Heart left ventricle (tissue), 16 donors: ENCODE results near the gene CFAP73. TPM values are rescaled to one million over a fixed set of nuclear protein-coding genes. Genes with fewer than 3 reads are reported as not detected.
A peak's percentile ranks its signal among the peaks of the same experiment; 100 is the strongest.

ENCODE experiments used
- ATAC-seq, 4 donors: fragments of 200-7000 bp; cut with Tn5 transposase; one replicate each; pipeline ENCODE4 v1.9.1; 2020 to 2022; ENCODE audit warnings: moderate library complexity in 4 of 4, mild to moderate bottlenecking in 3 of 4, moderate number of reproducible peaks in 1 of 4
- DNase-seq, 5 donors: peaks; one replicate each; pipeline ENCODE4 v3.0.0-alpha.2; 2020
- H3K27ac ChIP-seq, 12 donors: fragments of 200-600 bp; sonication (generic) in 4 of 12; one replicate each; pipeline versions ENCODE4 v1.5.0 to v1.8.0; 2016 to 2022; ENCODE audit warnings: mild to moderate bottlenecking in 2 of 12
- H3K27me3 ChIP-seq, 9 donors: fragments of 200-600 bp; sonication (generic) in 2 of 9; one replicate each; pipeline versions ENCODE4 v1.5.1 to v1.8.0; 2016 to 2022; ENCODE audit warnings: mild to moderate bottlenecking in 3 of 9
- H3K36me3 ChIP-seq, 9 donors: fragments of 200-600 bp; sonication (generic) in 2 of 9; one replicate each; pipeline versions ENCODE4 v1.5.0 to v1.8.0; 2018 to 2022; ENCODE audit warnings: mild to moderate bottlenecking in 2 of 9
- H3K4me1 ChIP-seq, 12 donors: fragments of 200-600 bp; sonication (generic) in 4 of 12; one replicate each; pipeline versions ENCODE4 v1.5.0 to v1.8.0; 2016 to 2022; ENCODE audit warnings: mild to moderate bottlenecking in 3 of 12
- H3K4me3 ChIP-seq, 12 donors: fragments of 200-600 bp; sonication (generic) in 4 of 12; one replicate each; pipeline versions ENCODE4 v1.5.0 to v1.8.0; 2017 to 2022; ENCODE audit warnings: mild to moderate bottlenecking in 9 of 12, moderate library complexity in 4 of 12
- H3K9me3 ChIP-seq, 12 donors: fragments of 200-600 bp; sonication (generic) in 4 of 12; one replicate each; pipeline versions ENCODE4 v1.5.0 to v1.8.0; 2016 to 2022; ENCODE audit warnings: mild to moderate bottlenecking in 1 of 12
- POLR2A ChIP-seq, 2 donors: fragments of 450-650 bp; IDR thresholded peaks; one replicate each; pipeline ENCODE4 v1.6.1; 2017; ENCODE audit warnings: antibody characterized with exemption in 2 of 2, mild to moderate bottlenecking in 2 of 2, moderate library complexity in 2 of 2
- WGBS, 4 donors: extraction: QIAGEN DNeasy Blood & Tissue Kit in 2 of 4; methylation state at CpG; one replicate each; pipeline versions ENCODE4 v1.1.5 to v1.1.7; 2013 to 2018; 5-methylcytosine and 5-hydroxymethylcytosine counted together
- intact Hi-C, 10 donors: fragments of 100-400 bp; cut with DNase I; formaldehyde crosslinking; loops; one replicate each; pipeline versions ENCODE4 v1.11.1 to v1.14.2; 2022
- polyA plus RNA-seq, 2 donors: library from polyadenylated mRNA; stranded (reverse); fragments of 200-250 nt; gene quantifications; one replicate each; pipeline ENCODE4 v1.2.3, GENCODE V29; 2013
- total RNA-seq, 9 donors: library from RNA; depleted of rRNA in 2 of 9; stranded (reverse); fragments of >200 nt in 2 of 9; fragmentation: NEBNext Ultra II Directional in 3 of 9; extraction: Animal tissue kit (Norgen Biotek cat#: 25700) in 3 of 9; gene quantifications; one replicate each; pipeline versions ENCODE4 v1.1.0 to v1.2.4, GENCODE V29; 2016 to 2023
- TF ChIP-seq, protein P1 (sequence below), 12 donors: fragments of 200-600 bp; sonication (generic) in 4 of 12; IDR thresholded peaks; one replicate each; pipeline versions ENCODE4 v1.5.0 to v1.8.0; 2018 to 2022; ENCODE audit warnings: antibody characterized with exemption in 12 of 12, mild to moderate bottlenecking in 5 of 12
- donor health status: ischemic (EF 13 %, LVEDD 7.1; RV severe dilation, severe dysfunction).
- donor health status: healthy with polysubstance abuse.
- donor health status: DM: no; HTN: yes; CAD: no.
- donor health status: DM: no; HTN: no; CAD: no.
- donor health status: ischemic (EF 25% LVEDD 6.9; RV normal size, moderate dysfunction).
- donor health status: ischemic (EF 25% LVEDD 5.7; RV mildly dilated, moderate dysfunction).
- donor health status: healthy.
- donor health status: DM: yes; HTN: yes; CAD: no.
- donor health status: ischemic (EF 35%, LVEDD 5.7; RV mildly dilated, moderate dysfunction).
- donor health status: nonischemic (EF 11% LVEDD 7.7; RV severe dilation, severe dysfunction).
- donor health status: DM: yes; HTN: yes; CAD: no.
- donor health status: PGD.
- donor health status: ischemic (EF 29% LVEDD 5.4; RV normal size, mild dysfunction).
- donor health status: nonischemic (EF 23%, LVEDD 6.1; RV moderate dilation, normal function).

The CFAP73 gene
- total and polyA plus RNA-seq, 11 donors = 0.04 to 0.11 TPM; not detected in 9

DNA sequence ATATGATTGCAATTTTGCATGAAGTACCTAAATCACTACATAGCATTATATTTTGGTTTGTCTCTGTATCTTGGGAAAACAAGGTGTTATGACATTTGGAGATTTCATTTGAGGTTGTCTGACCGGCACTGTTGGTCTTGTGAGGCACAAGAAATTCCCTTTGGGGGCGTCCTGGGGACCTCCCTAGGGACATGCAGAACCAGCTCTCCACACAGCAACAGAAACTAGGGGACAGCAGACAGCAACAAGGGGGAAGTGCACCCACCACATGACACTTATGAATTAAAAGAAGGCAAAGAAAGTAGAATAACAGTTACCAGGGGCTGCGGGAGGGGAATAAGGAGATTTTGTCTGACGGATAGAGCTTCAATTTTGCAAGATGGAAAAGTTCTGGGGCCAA, 21.4 kb downstream of the CFAP73 start:
- H3K4me1 ChIP-seq = no peaks in the 10 kb centered on the region
- no peak for DNase-seq
- H3K4me3 ChIP-seq = no peak overlapping the region
- ATAC-seq = no peak
- H3K27ac ChIP-seq = no peak overlapping the region
- H3K27me3 ChIP-seq = no peaks in the 10 kb centered on the region
- peaks cover 3 to 99% (median 95%) of the 10 kb centered on the region in 9 donors for H3K36me3 ChIP-seq
- TF ChIP-seq, protein P1, sequence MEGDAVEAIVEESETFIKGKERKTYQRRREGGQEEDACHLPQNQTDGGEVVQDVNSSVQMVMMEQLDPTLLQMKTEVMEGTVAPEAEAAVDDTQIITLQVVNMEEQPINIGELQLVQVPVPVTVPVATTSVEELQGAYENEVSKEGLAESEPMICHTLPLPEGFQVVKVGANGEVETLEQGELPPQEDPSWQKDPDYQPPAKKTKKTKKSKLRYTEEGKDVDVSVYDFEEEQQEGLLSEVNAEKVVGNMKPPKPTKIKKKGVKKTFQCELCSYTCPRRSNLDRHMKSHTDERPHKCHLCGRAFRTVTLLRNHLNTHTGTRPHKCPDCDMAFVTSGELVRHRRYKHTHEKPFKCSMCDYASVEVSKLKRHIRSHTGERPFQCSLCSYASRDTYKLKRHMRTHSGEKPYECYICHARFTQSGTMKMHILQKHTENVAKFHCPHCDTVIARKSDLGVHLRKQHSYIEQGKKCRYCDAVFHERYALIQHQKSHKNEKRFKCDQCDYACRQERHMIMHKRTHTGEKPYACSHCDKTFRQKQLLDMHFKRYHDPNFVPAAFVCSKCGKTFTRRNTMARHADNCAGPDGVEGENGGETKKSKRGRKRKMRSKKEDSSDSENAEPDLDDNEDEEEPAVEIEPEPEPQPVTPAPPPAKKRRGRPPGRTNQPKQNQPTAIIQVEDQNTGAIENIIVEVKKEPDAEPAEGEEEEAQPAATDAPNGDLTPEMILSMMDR (IDR thresholded peaks at IDR 0.05) = no peak
- no peak for TF ChIP-seq POLR2A (IDR thresholded peaks at IDR 0.05)
- WGBS, 4 donors = 88 to 96% (median 93%) methylated on average over 4 of the region's 4 CpGs
- H3K9me3 ChIP-seq = no peaks in the 10 kb centered on the region
- intact Hi-C loops = loop anchor here in 2 of 10 donors (5.0 kb wide), 2 partner anchors 119 to 124 kb away; no protein-coding TSS in a partner anchor

DNA sequence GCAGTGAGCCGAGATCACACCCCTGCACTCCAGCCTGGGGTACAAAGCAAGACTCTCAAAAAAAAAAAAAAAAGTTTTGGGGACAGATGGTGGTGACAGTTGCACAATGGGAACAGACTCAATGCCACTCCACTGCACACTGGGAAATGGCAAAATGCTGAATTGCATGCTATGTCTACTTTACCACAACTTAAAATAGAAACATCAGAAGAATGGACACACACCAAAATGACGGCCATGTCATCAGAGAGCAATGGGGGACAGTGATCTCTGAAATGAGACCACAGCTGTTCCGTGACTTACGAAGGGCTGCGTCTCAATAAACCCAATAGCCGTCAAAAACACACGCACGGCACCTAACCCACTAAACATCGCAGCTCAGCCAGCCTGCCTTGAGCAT, 22.0 kb downstream of the CFAP73 start:
- peaks cover 3 to 99% (median 95%) of the 10 kb centered on the region in 9 donors for H3K36me3 ChIP-seq
- no peaks in the 10 kb centered on the region for H3K4me1 ChIP-seq
- ATAC-seq (no peak), DNase-seq (peak in 1 of 5 donors; percentile 10)
- no peaks in the 10 kb centered on the region for H3K27me3 ChIP-seq
- H3K9me3 ChIP-seq = no peaks in the 10 kb centered on the region
- H3K4me3 ChIP-seq = no peak overlapping the region
- WGBS, 4 donors = 96 to 97% (median 97%) methylated on average over 9 of the region's 9 CpGs
- TF ChIP-seq, protein P1 (IDR thresholded peaks at IDR 0.05) = no peak
- intact Hi-C loops = loop anchor here in 2 of 10 donors (5.0 kb wide), 2 partner anchors 119 to 124 kb away; no protein-coding TSS in a partner anchor
- no peak overlapping the region for H3K27ac ChIP-seq

DNA sequence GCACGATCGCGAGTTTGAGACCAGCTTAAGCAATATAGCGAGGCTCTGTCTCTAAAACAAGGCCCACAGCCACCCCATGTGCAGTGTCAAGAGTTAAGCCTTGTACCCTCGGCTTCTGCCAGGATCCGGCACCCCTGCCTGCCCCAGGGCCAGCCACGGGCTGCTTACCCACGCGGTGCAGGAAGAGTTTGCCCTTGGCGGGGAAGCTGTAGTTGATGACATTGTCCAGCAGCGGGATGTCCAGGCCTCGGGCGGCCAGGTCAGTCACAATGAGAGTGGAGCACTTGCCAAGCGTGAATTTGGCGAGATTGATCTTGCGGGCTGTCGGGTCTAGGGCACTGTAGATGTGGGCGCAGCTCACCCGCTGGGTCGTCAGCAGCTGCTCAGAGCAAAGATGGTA, 22.7 kb downstream of the CFAP73 start:
- intact Hi-C loops = loop anchor here in 3 of 10 donors (2.0 to 5.0 kb wide), 3 partner anchors 120 to 125 kb away; no protein-coding TSS in a partner anchor
- DNase-seq = peak in 1 of 5 donors; percentile 18
- H3K27ac ChIP-seq = no peak overlapping the region
- no peak for ATAC-seq
- H3K27me3 ChIP-seq = no peaks in the 10 kb centered on the region
- H3K36me3 ChIP-seq = peaks cover 3 to 99% (median 96%) of the 10 kb centered on the region in 9 donors
- H3K4me1 ChIP-seq = no peaks in the 10 kb centered on the region
- H3K4me3 ChIP-seq = no peak overlapping the region
- TF ChIP-seq POLR2A (IDR thresholded peaks at IDR 0.05) = no peak
- TF ChIP-seq, protein P1 (IDR thresholded peaks at IDR 0.05) = no peak
- WGBS, 4 donors = 95 to 97% (median 96%) methylated on average over 20 of the region's 20 CpGs
- H3K9me3 ChIP-seq = peaks cover 0 to 3% (median 0%) of the 10 kb centered on the region in 12 donors

DNA sequence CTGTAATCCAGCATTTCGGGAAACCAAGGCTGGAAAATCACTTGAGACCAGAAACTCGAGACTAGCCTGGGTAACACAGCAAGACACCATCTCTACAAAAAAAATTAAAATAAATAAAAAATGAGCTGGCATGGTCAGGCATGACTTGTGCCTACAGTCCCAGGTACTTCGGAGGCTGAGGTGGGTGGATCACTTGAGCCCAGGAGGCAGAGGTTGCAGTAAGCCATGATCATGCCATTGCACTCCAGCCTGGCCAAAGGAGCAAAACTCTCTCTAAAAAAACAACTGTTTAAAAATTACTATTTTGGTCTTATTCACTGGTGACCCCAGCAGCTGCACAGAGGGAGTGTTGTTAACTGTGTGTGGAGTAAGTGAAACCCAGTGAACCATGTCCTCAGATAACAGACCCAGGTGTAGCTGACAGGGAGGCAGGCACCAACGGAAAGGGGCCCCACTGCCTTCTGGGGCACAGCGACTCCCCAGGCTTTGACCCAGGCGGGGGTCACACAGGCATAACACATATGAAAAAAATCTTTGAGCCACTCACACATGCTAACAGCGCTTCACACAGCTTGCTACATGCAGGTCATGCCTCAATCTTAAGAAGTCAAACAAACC, 23.7 kb downstream of the CFAP73 start:
- Histone ChIP-seq H3K9me3 (peaks cover 0 to 9% (median 0%) of the 10 kb centered on the region in 12 donors), H3K4me3 (no peak overlapping the region), H3K36me3 (peaks cover 3 to 99% (median 96%) of the 10 kb centered on the region in 9 donors), H3K27me3 (no peaks in the 10 kb centered on the region), H3K27ac (no peak overlapping the region), H3K4me1 (no peaks in the 10 kb centered on the region)
- intact Hi-C loops = loop anchor here in 3 of 10 donors (2.0 to 5.0 kb wide), 3 partner anchors 121 to 126 kb away; no protein-coding TSS in a partner anchor
- no peak for ATAC-seq
- TF ChIP-seq, protein P1 (IDR thresholded peaks at IDR 0.05) = no peak
- TF ChIP-seq POLR2A (IDR thresholded peaks at IDR 0.05) = no peak
- DNase-seq = no peak
- WGBS, 4 donors = 91 to 95% (median 93%) methylated on average over 7 of the region's 7 CpGs
